Measurements from ENCODE around the gene NUP210.

NUP210 gene

DNA sequence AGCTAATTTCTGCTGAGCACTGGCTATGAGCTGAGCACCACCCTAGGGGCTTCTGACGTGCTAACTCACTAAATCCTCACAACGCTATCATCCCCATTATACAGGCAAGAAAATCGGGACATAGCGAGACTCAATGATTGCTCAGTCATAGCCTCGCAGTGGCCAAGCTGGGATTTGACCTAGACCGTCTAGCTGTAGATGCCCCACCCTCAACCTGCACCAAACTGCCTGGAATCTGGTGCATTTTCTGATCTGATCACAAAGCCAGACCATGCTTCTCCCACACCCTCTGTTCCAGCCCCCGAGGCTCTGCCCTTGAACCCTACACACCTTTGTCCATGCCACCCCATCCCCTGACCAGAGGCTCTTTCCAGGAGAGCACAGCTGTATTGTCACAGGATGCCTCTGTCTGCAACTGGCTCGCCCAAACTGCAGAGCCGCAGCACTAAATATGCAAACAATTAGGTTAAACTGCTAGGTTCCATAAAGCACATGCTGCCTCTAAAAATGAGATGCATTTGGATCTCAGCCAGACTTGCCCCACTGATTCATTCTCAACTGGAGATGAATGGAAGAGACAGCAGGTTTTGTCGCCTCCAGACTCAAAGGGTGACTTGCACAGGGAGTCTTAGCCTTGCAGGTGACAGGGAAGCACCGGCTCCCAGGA lies 95.2 kb downstream of the NUP210 start:
- TF ChIP-seq FOXP2 (optimal IDR thresholded peaks at IDR 0.05; ENCODE audit: borderline replicate concordance, extremely low read depth, extremely low read length, insufficient read depth) (no peak), TAF1 (IDR thresholded peaks at IDR 0.05; ENCODE audit: borderline replicate concordance, insufficient read depth, low read length) (no peak)
- TF ChIP-seq, protein P1, sequence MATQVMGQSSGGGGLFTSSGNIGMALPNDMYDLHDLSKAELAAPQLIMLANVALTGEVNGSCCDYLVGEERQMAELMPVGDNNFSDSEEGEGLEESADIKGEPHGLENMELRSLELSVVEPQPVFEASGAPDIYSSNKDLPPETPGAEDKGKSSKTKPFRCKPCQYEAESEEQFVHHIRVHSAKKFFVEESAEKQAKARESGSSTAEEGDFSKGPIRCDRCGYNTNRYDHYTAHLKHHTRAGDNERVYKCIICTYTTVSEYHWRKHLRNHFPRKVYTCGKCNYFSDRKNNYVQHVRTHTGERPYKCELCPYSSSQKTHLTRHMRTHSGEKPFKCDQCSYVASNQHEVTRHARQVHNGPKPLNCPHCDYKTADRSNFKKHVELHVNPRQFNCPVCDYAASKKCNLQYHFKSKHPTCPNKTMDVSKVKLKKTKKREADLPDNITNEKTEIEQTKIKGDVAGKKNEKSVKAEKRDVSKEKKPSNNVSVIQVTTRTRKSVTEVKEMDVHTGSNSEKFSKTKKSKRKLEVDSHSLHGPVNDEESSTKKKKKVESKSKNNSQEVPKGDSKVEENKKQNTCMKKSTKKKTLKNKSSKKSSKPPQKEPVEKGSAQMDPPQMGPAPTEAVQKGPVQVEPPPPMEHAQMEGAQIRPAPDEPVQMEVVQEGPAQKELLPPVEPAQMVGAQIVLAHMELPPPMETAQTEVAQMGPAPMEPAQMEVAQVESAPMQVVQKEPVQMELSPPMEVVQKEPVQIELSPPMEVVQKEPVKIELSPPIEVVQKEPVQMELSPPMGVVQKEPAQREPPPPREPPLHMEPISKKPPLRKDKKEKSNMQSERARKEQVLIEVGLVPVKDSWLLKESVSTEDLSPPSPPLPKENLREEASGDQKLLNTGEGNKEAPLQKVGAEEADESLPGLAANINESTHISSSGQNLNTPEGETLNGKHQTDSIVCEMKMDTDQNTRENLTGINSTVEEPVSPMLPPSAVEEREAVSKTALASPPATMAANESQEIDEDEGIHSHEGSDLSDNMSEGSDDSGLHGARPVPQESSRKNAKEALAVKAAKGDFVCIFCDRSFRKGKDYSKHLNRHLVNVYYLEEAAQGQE (IDR thresholded peaks at IDR 0.05; ENCODE audit: insufficient read depth in 1 of 2, low read depth in 2 of 2, low read length in 2 of 2) = no peak

DNA sequence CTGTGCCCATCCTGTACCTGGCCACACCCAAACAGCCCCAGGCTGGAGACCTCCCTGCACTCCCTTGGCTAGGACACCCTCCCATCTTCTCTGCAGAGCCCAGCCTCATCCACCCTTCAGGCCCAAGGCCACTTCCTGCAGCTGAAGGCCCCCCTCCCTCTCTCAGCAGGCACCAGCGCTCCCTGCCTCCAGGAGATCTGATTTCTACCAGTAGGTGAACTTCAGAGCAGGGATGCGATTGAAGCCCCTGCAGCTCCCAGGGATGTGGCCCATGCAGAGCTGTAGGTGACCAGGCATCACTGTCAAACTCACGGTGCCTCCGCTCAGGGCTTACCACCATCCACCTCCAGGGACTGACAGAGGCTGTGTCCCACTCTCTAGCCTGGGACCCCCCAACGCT lies 96.3 kb downstream of the NUP210 start:
- TF ChIP-seq POLR2AphosphoS5 (IDR thresholded peaks at IDR 0.05; ENCODE audit: low read depth, low read length) (no peak), SIN3A (IDR thresholded peaks at IDR 0.05; ENCODE audit: borderline replicate concordance, insufficient read depth, low read length) (no peak), TAF1 (IDR thresholded peaks at IDR 0.05; ENCODE audit: borderline replicate concordance, insufficient read depth, low read length) (no peak), FOXP2 (optimal IDR thresholded peaks at IDR 0.05; ENCODE audit: borderline replicate concordance, extremely low read depth, extremely low read length, insufficient read depth) (no peak)
- TF ChIP-seq, protein P1 (IDR thresholded peaks at IDR 0.05; ENCODE audit: insufficient read depth in 1 of 2, low read depth in 2 of 2, low read length in 2 of 2) = no peak

DNA sequence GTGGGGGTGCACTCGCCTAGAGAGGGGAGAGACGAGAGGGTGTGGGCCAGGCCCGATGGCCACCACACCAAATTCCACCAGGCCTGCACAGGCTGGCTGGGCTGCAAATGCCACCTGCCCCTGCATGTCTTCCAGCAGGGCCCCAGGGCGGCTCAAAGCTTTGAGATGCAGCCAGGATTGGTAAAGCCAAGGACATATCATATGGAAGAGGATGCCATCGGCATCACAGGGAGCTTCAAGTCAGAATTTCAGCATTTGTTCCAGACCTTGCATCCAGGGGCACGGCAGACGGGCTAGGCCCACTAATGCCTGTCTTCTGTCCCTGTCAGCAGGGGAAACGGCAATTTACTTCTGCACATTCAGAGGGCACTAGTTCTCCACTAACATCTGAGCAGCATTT lies 97.8 kb downstream of the NUP210 start:
- TF ChIP-seq, protein P1 (IDR thresholded peaks at IDR 0.05; ENCODE audit: insufficient read depth in 1 of 2, low read depth in 2 of 2, low read length in 2 of 2) = no peak
- TF ChIP-seq POLR2AphosphoS5 (IDR thresholded peaks at IDR 0.05; ENCODE audit: low read depth, low read length) = no peak
- no peak for TF ChIP-seq SIN3A (IDR thresholded peaks at IDR 0.05; ENCODE audit: borderline replicate concordance, insufficient read depth, low read length)
- TF ChIP-seq TAF1 (IDR thresholded peaks at IDR 0.05; ENCODE audit: borderline replicate concordance, insufficient read depth, low read length) = no peak
- no peak for TF ChIP-seq FOXP2 (optimal IDR thresholded peaks at IDR 0.05; ENCODE audit: borderline replicate concordance, extremely low read depth, extremely low read length, insufficient read depth)

DNA sequence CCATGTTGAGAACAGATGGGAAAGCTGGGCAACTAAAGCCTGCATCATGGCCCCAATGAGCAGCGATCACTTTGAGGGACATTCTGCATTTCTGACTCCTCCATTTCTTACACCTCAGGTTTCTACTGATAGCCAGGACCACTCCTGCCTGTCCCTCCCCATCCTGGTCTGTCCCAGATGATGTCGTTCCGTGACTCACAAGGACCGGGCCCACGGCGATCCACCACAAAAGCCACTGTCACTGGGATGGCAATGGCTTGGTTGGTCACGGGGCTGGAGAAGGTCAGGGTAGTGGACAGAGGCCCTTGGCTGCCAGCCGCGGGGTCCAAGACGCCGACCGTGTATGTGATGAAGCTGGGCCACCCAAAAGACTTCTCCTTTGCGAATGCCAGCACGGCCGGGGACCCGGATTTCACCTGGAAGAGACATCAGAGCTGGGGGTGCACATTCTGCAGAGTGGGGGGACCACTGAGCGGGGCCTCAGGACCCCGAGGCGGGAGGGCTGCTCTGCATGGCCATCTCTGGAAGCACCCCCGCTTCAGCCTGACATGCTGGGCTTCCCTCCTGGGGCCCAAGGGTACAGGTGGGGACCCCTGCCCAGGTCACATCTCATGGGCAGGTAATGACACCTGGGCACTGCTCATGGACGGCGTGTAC lies 100.4 kb downstream of the NUP210 start:
- TF ChIP-seq, protein P1 (IDR thresholded peaks at IDR 0.05; ENCODE audit: insufficient read depth in 1 of 2, low read depth in 2 of 2, low read length in 2 of 2) = no peak
- TF ChIP-seq POLR2AphosphoS5 (IDR thresholded peaks at IDR 0.05; ENCODE audit: low read depth, low read length) = no peak
- TF ChIP-seq SIN3A (IDR thresholded peaks at IDR 0.05; ENCODE audit: borderline replicate concordance, insufficient read depth, low read length) = no peak
- TF ChIP-seq FOXP2 (optimal IDR thresholded peaks at IDR 0.05; ENCODE audit: borderline replicate concordance, extremely low read depth, extremely low read length, insufficient read depth) = no peak
- TF ChIP-seq TAF1 (IDR thresholded peaks at IDR 0.05; ENCODE audit: borderline replicate concordance, insufficient read depth, low read length) = no peak

Data from PFSK-1 (cell line).